ENCODE data around the gene PIGH. TPM values are rescaled to one million over a fixed set of nuclear protein-coding genes. Genes with fewer than 3 reads are reported as not detected.

PIGH gene
- total and polyA plus RNA-seq, 2 of the 13 experiments (the other 11 are each of a cell fraction or from before 2014, with no cell fraction given) = 30.0 to 43.5 TPM

DNA sequence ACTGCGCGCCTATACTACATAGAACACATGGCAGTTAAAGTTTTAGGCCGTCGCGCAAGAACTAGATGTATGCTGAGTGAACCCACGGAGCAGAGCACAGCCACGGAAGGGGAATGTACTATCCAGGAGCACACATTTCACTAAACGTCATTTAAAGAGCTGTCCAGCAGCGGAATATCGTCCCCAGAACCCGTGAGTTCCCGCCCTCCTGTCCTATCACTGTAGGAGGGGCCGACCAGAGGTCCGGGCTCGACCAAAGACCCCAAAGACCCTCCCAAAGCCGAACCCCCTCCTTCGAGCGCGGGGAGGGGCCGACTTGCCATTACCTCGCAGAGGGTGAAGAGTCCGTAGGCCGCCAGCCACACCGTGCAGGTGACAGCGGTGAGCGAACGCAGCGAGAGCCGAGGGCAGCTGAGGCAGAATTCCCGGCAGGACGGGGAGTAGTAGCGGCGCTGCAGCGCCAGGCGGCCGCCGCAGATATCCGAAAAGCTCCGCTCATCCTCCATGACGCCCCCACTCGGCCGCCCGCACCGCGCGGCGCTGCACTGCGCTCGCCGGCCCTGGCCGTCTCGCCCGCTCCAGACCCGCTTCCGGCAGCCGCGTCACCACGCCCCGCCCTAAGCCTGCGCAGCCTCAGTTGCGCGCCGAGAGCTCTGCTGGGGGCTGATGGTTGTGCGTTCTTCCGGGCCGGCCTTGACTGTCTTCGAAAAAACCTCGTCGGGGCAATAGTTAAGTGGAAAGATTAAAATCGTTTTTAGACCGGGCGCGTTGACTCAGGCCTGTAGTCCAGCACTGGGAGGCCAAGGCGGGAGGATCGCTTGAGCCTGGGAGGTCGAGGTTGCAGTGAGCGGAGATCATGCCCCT is at the start of gene PIGH (continued):
- TF ChIP-seq MLXIP (CRISPR knock-in tag; IDR thresholded peaks at IDR 0.05; ENCODE audit: borderline replicate concordance) (no peak), RFX5 (IDR thresholded peaks at IDR 0.05; ENCODE audit: low read depth, low read length) (no peak), XBP1 (CRISPR knock-in tag; IDR thresholded peaks at IDR 0.05) (no peak), RARA (CRISPR knock-in tag; IDR thresholded peaks at IDR 0.05) (no peak; the same call in 1 of the 2 replicates), ZNF512B (CRISPR knock-in tag; IDR thresholded peaks at IDR 0.05; ENCODE audit: borderline replicate concordance) (no peak), ZNF251 (CRISPR knock-in tag; IDR thresholded peaks at IDR 0.05) (no peak), TARDBP (CRISPR knock-in tag; IDR thresholded peaks at IDR 0.05) (peak; percentile 67; the same call in 1 of the 2 replicates), ZNF501 (CRISPR knock-in tag; IDR thresholded peaks at IDR 0.05) (peak; percentile 91), THAP11 (CRISPR knock-in tag; IDR thresholded peaks at IDR 0.05) (peak; percentile 84), THAP9 (CRISPR knock-in tag; IDR thresholded peaks at IDR 0.05; ENCODE audit: borderline replicate concordance) (no peak)
- TF ChIP-seq, protein P1, sequence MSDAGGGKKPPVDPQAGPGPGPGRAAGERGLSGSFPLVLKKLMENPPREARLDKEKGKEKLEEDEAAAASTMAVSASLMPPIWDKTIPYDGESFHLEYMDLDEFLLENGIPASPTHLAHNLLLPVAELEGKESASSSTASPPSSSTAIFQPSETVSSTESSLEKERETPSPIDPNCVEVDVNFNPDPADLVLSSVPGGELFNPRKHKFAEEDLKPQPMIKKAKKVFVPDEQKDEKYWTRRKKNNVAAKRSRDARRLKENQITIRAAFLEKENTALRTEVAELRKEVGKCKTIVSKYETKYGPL (CRISPR knock-in tag; IDR thresholded peaks at IDR 0.05) = no peak
- TF ChIP-seq, protein P2, sequence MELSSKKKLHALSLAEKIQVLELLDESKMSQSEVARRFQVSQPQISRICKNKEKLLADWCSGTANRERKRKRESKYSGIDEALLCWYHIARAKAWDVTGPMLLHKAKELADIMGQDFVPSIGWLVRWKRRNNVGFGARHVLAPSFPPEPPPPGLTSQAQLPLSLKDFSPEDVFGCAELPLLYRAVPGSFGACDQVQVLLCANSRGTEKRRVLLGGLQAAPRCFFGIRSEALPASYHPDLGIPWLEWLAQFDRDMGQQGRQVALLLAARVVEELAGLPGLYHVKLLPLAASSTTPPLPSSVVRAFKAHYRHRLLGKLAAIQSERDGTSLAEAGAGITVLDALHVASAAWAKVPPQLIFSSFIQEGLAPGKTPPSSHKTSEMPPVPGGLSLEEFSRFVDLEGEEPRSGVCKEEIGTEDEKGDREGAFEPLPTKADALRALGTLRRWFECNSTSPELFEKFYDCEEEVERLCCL (CRISPR knock-in tag; IDR thresholded peaks at IDR 0.05; ENCODE audit: borderline replicate concordance) = no peak
- TF ChIP-seq, protein P3, sequence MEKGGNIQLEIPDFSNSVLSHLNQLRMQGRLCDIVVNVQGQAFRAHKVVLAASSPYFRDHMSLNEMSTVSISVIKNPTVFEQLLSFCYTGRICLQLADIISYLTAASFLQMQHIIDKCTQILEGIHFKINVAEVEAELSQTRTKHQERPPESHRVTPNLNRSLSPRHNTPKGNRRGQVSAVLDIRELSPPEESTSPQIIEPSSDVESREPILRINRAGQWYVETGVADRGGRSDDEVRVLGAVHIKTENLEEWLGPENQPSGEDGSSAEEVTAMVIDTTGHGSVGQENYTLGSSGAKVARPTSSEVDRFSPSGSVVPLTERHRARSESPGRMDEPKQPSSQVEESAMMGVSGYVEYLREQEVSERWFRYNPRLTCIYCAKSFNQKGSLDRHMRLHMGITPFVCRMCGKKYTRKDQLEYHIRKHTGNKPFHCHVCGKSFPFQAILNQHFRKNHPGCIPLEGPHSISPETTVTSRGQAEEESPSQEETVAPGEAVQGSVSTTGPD (CRISPR knock-in tag; IDR thresholded peaks at IDR 0.05) = no peak

All from HepG2 (cell line).